K562 (cell line): ENCODE results near the gene PHYHD1. TPM values are rescaled to one million over a fixed set of nuclear protein-coding genes. Genes with fewer than 3 reads are reported as not detected.

ENCODE experiments used
- ATAC-seq: fragments of 200-7000 bp; cut with Tn5 transposase; 3 replicates; pipeline ENCODE4 v1.9.1; 2020; ENCODE audit warnings: moderate library complexity
- BruUV-seq: library from RNA; stranded (reverse); fragments of 400-500 nt; replicated peaks from 2 replicates; lab custom pipeline; 2021; lab: Mats Ljungman, UMichigan
- CTCF ChIA-PET: fragments of 300-600 bp; formaldehyde crosslinking; extraction: SDS; loops from one replicate; lab custom pipeline; 2021; ENCODE audit warnings: low intra/inter-chr PET ratio; lab: Yijun Ruan, JAX
- POLR2A ChIA-PET: fragments of 300-600, 350-650 bp; sonication (Branson Sonifier 250); formaldehyde crosslinking; extraction: SDS; loops from one replicate; lab custom pipeline; 2021; ENCODE audit warnings: antibody characterized with exemption, inconsistent platforms; lab: Yijun Ruan, JAX
- DNase-seq, 4 experiments: peaks; one replicate each; pipeline versions ENCODE4 v3.0.0 to v3.0.0-alpha.2; 2011 to 2018; ENCODE audit warnings: low spot score in 3 of 4, mixed read lengths in 3 of 4; ENCODE audit errors: extremely low read depth in 1 of 4
- FAIRE-seq: peaks from 2 replicates; lab custom pipeline; 2011; peaks lifted over from hg19 to GRCh38; lab: Jason Lieb, UNC
- H2AFZ ChIP-seq: 2 replicates; pipeline ENCODE4 v1.6.0; 2011; ENCODE audit warnings: low read depth, low read length, control low read depth, inconsistent platforms
- H3K27ac ChIP-seq: fragments of 200-600 bp; 3 replicates; pipeline ENCODE4 v1.8.0; 2011; ENCODE audit warnings: low read depth, mild to moderate bottlenecking, control low read depth, inconsistent platforms, low read length, moderate library complexity, mixed read lengths; ENCODE audit errors: extremely low read depth
- H3K27me3 ChIP-seq, 2 experiments: fragments of 300-600 bp in 1 of 2; 2 replicates in 1 of 2; 3 replicates in 1 of 2; pipeline versions ENCODE4 v1.6.0 to v1.8.0; 2011; ENCODE audit warnings: inconsistent platforms in 2 of 2, low read length in 2 of 2, mild to moderate bottlenecking in 1 of 2, mixed read lengths in 1 of 2, moderate library complexity in 1 of 2; ENCODE audit not compliant: control insufficient read depth in 2 of 2, insufficient read depth in 2 of 2
- H3K36me3 ChIP-seq: fragments of 300-600 bp; 3 replicates; pipeline ENCODE4 v1.8.0; 2011; ENCODE audit warnings: mild to moderate bottlenecking, low read length, inconsistent platforms; ENCODE audit not compliant: control insufficient read depth, insufficient read depth
- H3K4me1 ChIP-seq, 2 experiments: fragments of 200-600 bp in 1 of 2; replicated peaks in 1 of 2; 2 replicates in 1 of 2; 3 replicates in 1 of 2; pipeline versions ENCODE4 v1.5.1 to v1.8.0; 2011; ENCODE audit warnings: inconsistent platforms in 2 of 2, low read length in 2 of 2, mild to moderate bottlenecking in 1 of 2, mixed read lengths in 1 of 2, moderate library complexity in 1 of 2; ENCODE audit not compliant: control insufficient read depth in 2 of 2, insufficient read depth in 2 of 2
- H3K4me2 ChIP-seq: 2 replicates; pipeline ENCODE4 v1.6.1; 2011; ENCODE audit warnings: low read length, control low read depth, inconsistent platforms, mixed read lengths; ENCODE audit not compliant: insufficient read depth
- H3K4me3 ChIP-seq: fragments of 200-600 bp; sonication (generic), shearing (Covaris generic); 2 replicates; pipeline ENCODE4 v1.5.1; 2016; ENCODE audit warnings: control low read depth, inconsistent platforms
- H3K79me2 ChIP-seq: fragments of 200-600 bp; 3 replicates; pipeline ENCODE4 v1.8.0; 2011; ENCODE audit warnings: low read length, inconsistent platforms; ENCODE audit not compliant: control insufficient read depth, insufficient read depth
- H3K9ac ChIP-seq, 2 experiments: 2 replicates each; pipeline versions ENCODE4 v1.6.0 to v1.6.1; 2011; ENCODE audit warnings: low read depth in 2 of 2, low read length in 2 of 2, control low read depth in 1 of 2, inconsistent platforms in 1 of 2, mild to moderate bottlenecking in 1 of 2, mixed read lengths in 1 of 2; ENCODE audit not compliant: insufficient read depth in 1 of 2
- H3K9me1 ChIP-seq: one replicate; pipeline ENCODE4 v1.6.0; 2011; ENCODE audit warnings: inconsistent platforms, mild to moderate bottlenecking, low read length, moderate library complexity; ENCODE audit not compliant: control insufficient read depth, insufficient read depth
- H3K9me3 ChIP-seq: replicated peaks from 2 replicates; pipeline ENCODE4 v1.5.1; 2011; ENCODE audit warnings: low read depth, low read length, inconsistent platforms; ENCODE audit not compliant: control insufficient read depth, insufficient read depth
- H4K20me1 ChIP-seq: replicated peaks from 2 replicates; pipeline ENCODE4 v1.6.1; 2011; ENCODE audit warnings: low read length, inconsistent platforms, mixed read lengths; ENCODE audit not compliant: control insufficient read depth, insufficient read depth
- ADNP ChIP-seq: fragments of 200-800 bp; sonication (Bioruptor generic); IDR thresholded peaks from 2 replicates; pipeline ENCODE4 v1.6.1; 2016; ENCODE audit warnings: missing genetic modification characterization, missing compliant biosample characterization
- BCOR ChIP-seq: fragments of 450-650 bp; IDR thresholded peaks from 2 replicates; pipeline ENCODE4 v1.6.1; 2016
- BRD4 ChIP-seq: fragments of 200-600 bp; sonication (generic); IDR thresholded peaks from 2 replicates; pipeline ENCODE4 v1.6.1; 2017; ENCODE audit warnings: inconsistent platforms
- FOXA3 ChIP-seq, 2 experiments: fragments of 450-650 bp in 1 of 2; sonication (generic) in 1 of 2; formaldehyde crosslinking; IDR thresholded peaks in 1 of 2; conservative IDR thresholded peaks in 1 of 2; 2 replicates each; pipeline versions ENCODE4 v1.4.0 to v1.8.0; 2020 to 2022; ENCODE audit warnings: mild to moderate bottlenecking in 2 of 2, missing genetic modification reagents in 1 of 2
- ILF3 ChIP-seq: fragments of 450-650 bp; IDR thresholded peaks from 2 replicates; pipeline ENCODE4 v1.6.1; 2018; ENCODE audit warnings: antibody characterized with exemption, mild to moderate bottlenecking, moderate library complexity, borderline replicate concordance
- MED1 ChIP-seq: sonication (generic); formaldehyde crosslinking; IDR thresholded peaks from 2 replicates; pipeline ENCODE4 v1.8.1; 2023; ENCODE audit warnings: missing genetic modification reagents, borderline replicate concordance
- PHF20 ChIP-seq: fragments of 450-650 bp; IDR thresholded peaks from 2 replicates; pipeline ENCODE4 v1.6.1; 2018; ENCODE audit not compliant: partially characterized antibody
- ZBTB1 ChIP-seq: sonication (generic); formaldehyde crosslinking; IDR thresholded peaks from 2 replicates; pipeline ENCODE4 v1.8.1; 2023; ENCODE audit warnings: missing genetic modification reagents, low read depth, mild to moderate bottlenecking, borderline replicate concordance
- ZBTB17 ChIP-seq: fragments of 450-650 bp; formaldehyde crosslinking; IDR thresholded peaks from 2 replicates; pipeline ENCODE4 v1.4.0; 2020; ENCODE audit warnings: mild to moderate bottlenecking
- ZNF589 ChIP-seq: fragments of 200-800 bp; sonication (Bioruptor generic); IDR thresholded peaks from 2 replicates; pipeline ENCODE4 v1.6.1; 2016; ENCODE audit warnings: low read depth, missing genetic modification characterization, missing compliant biosample characterization
- ZNF668 ChIP-seq: fragments of 250-450 bp; sonication (Bioruptor Pico); IDR thresholded peaks from 2 replicates; pipeline ENCODE4 v1.8.0; 2022; ENCODE audit warnings: mild to moderate bottlenecking, inconsistent platforms
- ZNF76 ChIP-seq: fragments of 250-450 bp; sonication (Bioruptor Pico); IDR thresholded peaks from 2 replicates; pipeline ENCODE4 v1.4.0; 2020; ENCODE audit warnings: mild to moderate bottlenecking, moderate library complexity, borderline replicate concordance
- WGBS: fragments of 100-300 bp; shearing (Covaris generic); methylation state at CpG from one replicate; pipeline ENCODE4 v1.1.6; 2016; ENCODE audit warnings: low coverage, mixed read lengths; ENCODE audit not compliant: insufficient coverage; ENCODE audit errors: missing lambda C conversion rate; 5-methylcytosine and 5-hydroxymethylcytosine counted together
- in situ Hi-C: fragments of 300-500 bp; cut with MboI; formaldehyde crosslinking; loops from 4 replicates; pipeline ENCODE4 v1.15.0; 2018; ENCODE audit warnings: inconsistent platforms, mixed read lengths
- intact Hi-C: fragments of 100-400 bp; cut with micrococcal nuclease; formaldehyde crosslinking; loops from 2 replicates; pipeline ENCODE4 v1.14.2; 2022
- polyA plus RNA-seq, 8 experiments: library from polyadenylated mRNA; depleted of rRNA in 4 of 8; stranded (reverse) in 5 of 8; unstranded in 3 of 8; fragments of >200 nt; fragmentation: Nextera tagmentation in 2 of 8; fragmentation: Illumina TruSeq in 1 of 8; extraction: Ambion mirVana in 2 of 8; extraction: Trizol in 1 of 8; gene quantifications; 2 replicates each; pipeline versions ENCODE4 v1.2.1 to v1.2.3, GENCODE V29; 2011 to 2014; ENCODE audit warnings: inconsistent platforms in 1 of 8, missing spikeins in 1 of 8
- total RNA-seq, 7 experiments: library from RNA; depleted of rRNA in 6 of 7; stranded (reverse); fragments of >200 nt in 6 of 7; fragmentation: Illumina TruSeq in 2 of 7; extraction: Trizol in 2 of 7; gene quantifications; 2 replicates each; pipeline versions ENCODE4 v1.2.1 to v1.2.3, GENCODE V29; 2011 to 2021; ENCODE audit warnings: low replicate concordance in 1 of 7
- TF ChIP-seq, protein P1 (sequence below): fragments of 450-650 bp; formaldehyde crosslinking; IDR thresholded peaks from 2 replicates; pipeline ENCODE4 v1.4.0; 2020; ENCODE audit warnings: mild to moderate bottlenecking, mixed read lengths
- TF ChIP-seq, protein P2 (sequence below): fragments of 450-650 bp; formaldehyde crosslinking; IDR thresholded peaks from 2 replicates; pipeline ENCODE4 v1.4.0; 2020; ENCODE audit warnings: mild to moderate bottlenecking, moderate library complexity
- TF ChIP-seq, protein P3 (sequence below): fragments of 250-450 bp; sonication (Bioruptor Pico); IDR thresholded peaks from 2 replicates; pipeline ENCODE4 v1.4.0; 2020; ENCODE audit warnings: borderline replicate concordance

PHYHD1 gene
- total and polyA plus RNA-seq, 9 of the 15 experiments (the other 6 are each of a cell fraction or from before 2014, with no cell fraction given), result 0.36 to 1.3 (median 0.80) TPM

DNA sequence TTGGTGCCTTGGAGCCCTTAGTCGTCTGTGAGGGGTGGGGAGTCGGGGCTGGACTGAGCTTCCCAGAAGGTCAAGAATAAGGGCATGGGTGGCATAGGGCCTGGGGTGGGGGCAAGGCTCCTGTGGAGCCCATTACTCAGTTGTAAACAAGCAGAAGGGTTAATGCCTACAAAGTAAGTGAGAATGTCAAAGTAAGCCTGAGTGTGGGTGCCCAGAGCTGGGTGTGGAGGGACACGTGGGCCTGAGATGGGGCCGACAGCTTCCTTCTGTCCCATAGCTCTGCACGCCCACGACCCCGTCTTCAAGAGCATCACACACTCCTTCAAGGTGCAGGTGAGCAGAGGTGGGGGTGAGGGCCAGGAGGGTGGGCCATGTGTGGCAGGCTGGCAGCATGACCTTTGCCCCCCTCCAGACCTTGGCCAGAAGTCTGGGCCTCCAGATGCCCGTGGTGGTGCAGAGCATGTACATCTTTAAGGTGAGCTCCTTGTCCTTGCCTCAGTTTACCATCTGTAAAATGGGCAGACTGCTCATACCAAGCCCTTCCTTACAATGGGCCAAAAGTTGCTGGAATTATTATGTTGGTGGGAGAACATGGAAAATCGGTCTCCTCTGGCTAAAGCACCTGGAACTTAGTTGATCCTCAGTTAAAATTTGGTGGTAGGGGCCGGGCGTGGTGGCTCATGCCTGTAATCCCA, 15.5 kb downstream of the PHYHD1 start:
- in situ Hi-C loops, result no loop called here
- peaks cover 2% of the 10 kb centered on the region for H3K9me1 ChIP-seq
- no peak overlapping the region for H2AFZ ChIP-seq
- intact Hi-C loops, result no loop called here
- no peaks in the 10 kb centered on the region for H3K27me3 ChIP-seq
- DNase-seq (no peak), FAIRE-seq (no peak), ATAC-seq (no peak)
- 46% methylated on average over 11 of the region's 11 CpGs for WGBS
- H3K9me3 ChIP-seq, result no peaks in the 10 kb centered on the region
- BruUV-seq, result no TSS peak
- H3K36me3 ChIP-seq, result no peaks in the 10 kb centered on the region
- CTCF ChIA-PET, result no interaction called here
- no peaks in the 10 kb centered on the region for H3K79me2 ChIP-seq
- H3K27ac ChIP-seq, result no peak overlapping the region
- no peaks in the 10 kb centered on the region for H4K20me1 ChIP-seq
- no peak overlapping the region for H3K4me3 ChIP-seq
- H3K9ac ChIP-seq, result no peak overlapping the region
- POLR2A ChIA-PET, result interaction anchor here (0.6 to 0.7 kb wide), 3 partner anchors 11 to 38 kb away, joined by 3 to 4 read pairs (median 4); partner anchors contain the start of genes DOLK and NUP188
- H3K4me2 ChIP-seq, result no peak overlapping the region
- H3K4me1 ChIP-seq, result peaks cover 0 to 9% of the 10 kb centered on the region in 2 experiments; a peak in 3 of 5 replicates
- TF ChIP-seq ZNF668 (no peak), MED1 (CRISPR knock-in tag) (no peak), FOXA3 (CRISPR knock-in tag; conservative IDR thresholded peaks at IDR 0.05 in 1 of 2, IDR thresholded peaks at IDR 0.05 in 1 of 2) (no peak), BRD4 (no peak), ILF3 (no peak), ZNF76 (CRISPR knock-in tag) (no peak), BCOR (peak; percentile 69), PHF20 (no peak), ZBTB1 (CRISPR knock-in tag) (0 out of 2 replicates have a peak, but pooled peaks have one; percentile 25), ZNF589 (CRISPR knock-in tag) (no peak), ADNP (tag) (0 out of 2 replicates have a peak, but pooled peaks have one; percentile 39), ZBTB17 (CRISPR knock-in tag) (no peak)
- TF ChIP-seq, protein P1, sequence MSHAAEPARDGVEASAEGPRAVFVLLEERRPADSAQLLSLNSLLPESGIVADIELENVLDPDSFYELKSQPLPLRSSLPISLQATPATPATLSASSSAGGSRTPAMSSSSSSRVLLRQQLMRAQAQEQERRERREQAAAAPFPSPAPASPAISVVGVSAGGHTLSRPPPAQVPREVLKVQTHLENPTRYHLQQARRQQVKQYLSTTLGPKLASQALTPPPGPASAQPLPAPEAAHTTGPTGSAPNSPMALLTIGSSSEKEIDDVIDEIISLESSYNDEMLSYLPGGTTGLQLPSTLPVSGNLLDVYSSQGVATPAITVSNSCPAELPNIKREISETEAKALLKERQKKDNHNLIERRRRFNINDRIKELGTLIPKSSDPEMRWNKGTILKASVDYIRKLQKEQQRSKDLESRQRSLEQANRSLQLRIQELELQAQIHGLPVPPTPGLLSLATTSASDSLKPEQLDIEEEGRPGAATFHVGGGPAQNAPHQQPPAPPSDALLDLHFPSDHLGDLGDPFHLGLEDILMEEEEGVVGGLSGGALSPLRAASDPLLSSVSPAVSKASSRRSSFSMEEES, result no peak
- TF ChIP-seq, protein P2, sequence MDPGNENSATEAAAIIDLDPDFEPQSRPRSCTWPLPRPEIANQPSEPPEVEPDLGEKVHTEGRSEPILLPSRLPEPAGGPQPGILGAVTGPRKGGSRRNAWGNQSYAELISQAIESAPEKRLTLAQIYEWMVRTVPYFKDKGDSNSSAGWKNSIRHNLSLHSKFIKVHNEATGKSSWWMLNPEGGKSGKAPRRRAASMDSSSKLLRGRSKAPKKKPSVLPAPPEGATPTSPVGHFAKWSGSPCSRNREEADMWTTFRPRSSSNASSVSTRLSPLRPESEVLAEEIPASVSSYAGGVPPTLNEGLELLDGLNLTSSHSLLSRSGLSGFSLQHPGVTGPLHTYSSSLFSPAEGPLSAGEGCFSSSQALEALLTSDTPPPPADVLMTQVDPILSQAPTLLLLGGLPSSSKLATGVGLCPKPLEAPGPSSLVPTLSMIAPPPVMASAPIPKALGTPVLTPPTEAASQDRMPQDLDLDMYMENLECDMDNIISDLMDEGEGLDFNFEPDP (CRISPR knock-in tag), result no peak
- TF ChIP-seq, protein P3, sequence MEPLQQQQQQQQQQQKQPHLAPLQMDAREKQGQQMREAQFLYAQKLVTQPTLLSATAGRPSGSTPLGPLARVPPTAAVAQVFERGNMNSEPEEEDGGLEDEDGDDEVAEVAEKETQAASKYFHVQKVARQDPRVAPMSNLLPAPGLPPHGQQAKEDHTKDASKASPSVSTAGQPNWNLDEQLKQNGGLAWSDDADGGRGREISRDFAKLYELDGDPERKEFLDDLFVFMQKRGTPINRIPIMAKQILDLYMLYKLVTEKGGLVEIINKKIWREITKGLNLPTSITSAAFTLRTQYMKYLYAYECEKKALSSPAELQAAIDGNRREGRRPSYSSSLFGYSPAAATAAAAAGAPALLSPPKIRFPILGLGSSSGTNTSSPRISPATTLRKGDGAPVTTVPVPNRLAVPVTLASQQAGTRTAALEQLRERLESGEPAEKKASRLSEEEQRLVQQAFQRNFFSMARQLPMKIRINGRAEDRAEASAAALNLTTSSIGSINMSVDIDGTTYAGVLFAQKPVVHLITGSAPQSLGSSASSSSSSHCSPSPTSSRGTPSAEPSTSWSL (CRISPR knock-in tag), result no peak
